Measurements from ENCODE around the gene ZNF100.

ZNF100 gene

DNA sequence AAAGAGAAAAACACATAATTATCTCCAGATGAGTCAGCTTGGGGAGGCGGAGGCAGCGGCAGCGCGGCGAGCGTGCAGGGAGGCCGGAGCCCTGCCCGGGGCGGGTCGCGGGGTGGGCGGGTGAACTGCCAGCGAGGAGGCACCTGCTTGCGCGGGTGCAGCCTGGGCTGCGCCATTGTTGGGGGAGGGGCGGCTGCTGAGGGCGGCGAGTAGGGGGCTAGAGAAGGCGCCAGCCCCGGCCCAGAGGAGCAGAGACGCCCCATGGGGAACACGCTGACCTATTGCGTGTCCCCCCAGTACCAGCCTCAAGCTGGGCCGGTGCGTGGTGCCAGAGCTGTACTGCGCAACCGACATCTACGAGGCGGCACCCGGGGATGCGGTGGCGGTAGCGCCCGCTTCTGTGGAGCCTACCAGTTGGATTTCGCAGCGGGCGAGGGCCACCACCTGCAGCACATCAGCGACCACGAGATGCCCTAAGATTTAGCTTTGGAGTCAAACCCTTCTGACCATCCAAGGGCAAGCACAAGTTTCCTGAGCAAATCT, 16.7 kb downstream of the ZNF100 start:
- H3K27ac ChIP-seq (replicated peaks; ENCODE audit: low read length), result no peak overlapping the region
- H3K4me1 ChIP-seq (ENCODE audit: control insufficient read depth in 2 of 2, insufficient read depth in 1 of 2, low read depth in 1 of 2, low read length in 2 of 2), result no peaks in the 10 kb centered on the region
- H3K27me3 ChIP-seq (ENCODE audit: control insufficient read depth in 3 of 3, insufficient read depth in 3 of 3, low read depth in 1 of 3, low read length in 3 of 3), result no peaks in the 10 kb centered on the region
- no peak overlapping the region for H3K18ac ChIP-seq (ENCODE audit: low read length)
- no peak overlapping the region for H3K4me2 ChIP-seq (ENCODE audit: insufficient read depth, low read length, poor library complexity, severe bottlenecking)
- peaks cover 19 to 98% of the 10 kb centered on the region in 2 donors for H3K36me3 ChIP-seq (replicated peaks in 1 of 2; ENCODE audit: control insufficient read depth in 2 of 2, insufficient read depth in 2 of 2, low read length in 2 of 2)
- no peak overlapping the region for H3K9ac ChIP-seq (ENCODE audit: low read depth, low read length, poor library complexity)
- WGBS, 2 donors (ENCODE audit: extremely low coverage in 2 of 2, insufficient read length in 2 of 2, insufficient replicate concordance in 1 of 2), result no CpG with 5 or more reads among the region's 40 CpGs
- peaks cover 4% of the 10 kb centered on the region for H3K79me1 ChIP-seq (ENCODE audit: low read depth, low read length)
- H3K23ac ChIP-seq (ENCODE audit: low read depth, low read length, poor library complexity), result no peak overlapping the region
- no peak overlapping the region for H3K14ac ChIP-seq (ENCODE audit: low read length)
- H2BK5ac ChIP-seq (ENCODE audit: low read length), result no peak overlapping the region
- H4K91ac ChIP-seq (ENCODE audit: low read depth, low read length, poor library complexity), result no peak overlapping the region
- no peak overlapping the region for H3K4me3 ChIP-seq (ENCODE audit: low read length in 2 of 2)
- no peak overlapping the region for H2AK5ac ChIP-seq (ENCODE audit: low read depth, low read length)
- no peak overlapping the region for H2AFZ ChIP-seq (ENCODE audit: low read length)
- H4K8ac ChIP-seq (ENCODE audit: low read depth, low read length), result no peak overlapping the region
- H2BK120ac ChIP-seq (ENCODE audit: low read depth, low read length), result no peak overlapping the region
- no peak overlapping the region for H2BK15ac ChIP-seq (ENCODE audit: low read length)
- H3K9me3 ChIP-seq (replicated peaks in 1 of 2; ENCODE audit: control insufficient read depth in 2 of 2, insufficient read depth in 1 of 2, low read depth in 1 of 2, low read length in 2 of 2), result peaks cover 2 to 99% of the 10 kb centered on the region in 2 donors
- no peak overlapping the region for H3K4ac ChIP-seq (ENCODE audit: low read length)
- no peak for DNase-seq (ENCODE audit: low spot score)
- H2BK12ac ChIP-seq (ENCODE audit: low read length), result no peak overlapping the region

DNA sequence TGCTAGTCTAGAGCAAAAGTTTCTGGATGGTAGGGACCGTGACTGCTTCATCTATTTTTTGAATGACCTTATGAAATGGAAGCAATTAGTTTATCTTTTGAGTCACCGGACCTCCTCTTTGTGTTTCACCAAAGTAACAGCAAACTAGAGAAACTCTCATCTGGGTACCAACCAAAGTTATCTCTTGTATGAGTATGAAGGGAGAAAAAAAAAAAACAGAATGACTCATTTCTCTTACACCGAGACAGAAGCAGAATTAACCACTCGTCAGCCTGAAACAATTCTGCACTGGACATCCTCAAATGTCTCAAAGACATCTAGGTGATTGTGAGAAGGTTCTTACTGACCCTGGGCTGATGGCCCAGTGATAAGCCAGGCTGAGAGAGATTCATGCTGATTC, 18.3 kb downstream of the ZNF100 start:
- Histone ChIP-seq H3K9me3 (replicated peaks in 1 of 2; ENCODE audit: control insufficient read depth in 2 of 2, insufficient read depth in 1 of 2, low read depth in 1 of 2, low read length in 2 of 2) (peaks cover 2 to 96% of the 10 kb centered on the region in 2 donors), H3K4ac (ENCODE audit: low read length) (no peak overlapping the region), H2BK12ac (ENCODE audit: low read length) (no peak overlapping the region), H3K18ac (ENCODE audit: low read length) (no peak overlapping the region), H3K23ac (ENCODE audit: low read depth, low read length, poor library complexity) (no peak overlapping the region), H2AK5ac (ENCODE audit: low read depth, low read length) (no peak overlapping the region), H3K4me2 (ENCODE audit: insufficient read depth, low read length, poor library complexity, severe bottlenecking) (no peak overlapping the region), H4K8ac (ENCODE audit: low read depth, low read length) (no peak overlapping the region), H2AFZ (ENCODE audit: low read length) (no peak overlapping the region), H2BK15ac (ENCODE audit: low read length) (no peak overlapping the region), H3K79me1 (ENCODE audit: low read depth, low read length) (peaks cover 3% of the 10 kb centered on the region), H3K4me1 (ENCODE audit: control insufficient read depth in 2 of 2, insufficient read depth in 1 of 2, low read depth in 1 of 2, low read length in 2 of 2) (no peaks in the 10 kb centered on the region), H3K9ac (ENCODE audit: low read depth, low read length, poor library complexity) (no peak overlapping the region), H3K14ac (ENCODE audit: low read length) (no peak overlapping the region), H3K27me3 (ENCODE audit: control insufficient read depth in 3 of 3, insufficient read depth in 3 of 3, low read depth in 1 of 3, low read length in 3 of 3) (no peaks in the 10 kb centered on the region), H2BK120ac (ENCODE audit: low read depth, low read length) (no peak overlapping the region), H3K27ac (replicated peaks; ENCODE audit: low read length) (no peak overlapping the region), H4K91ac (ENCODE audit: low read depth, low read length, poor library complexity) (no peak overlapping the region), H2BK5ac (ENCODE audit: low read length) (no peak overlapping the region), H3K4me3 (ENCODE audit: low read length in 2 of 2) (no peak overlapping the region), H3K36me3 (replicated peaks in 1 of 2; ENCODE audit: control insufficient read depth in 2 of 2, insufficient read depth in 2 of 2, low read length in 2 of 2) (peaks cover 19 to 94% of the 10 kb centered on the region in 2 donors)
- DNase-seq (ENCODE audit: low spot score), result no peak
- WGBS, 2 donors (ENCODE audit: extremely low coverage in 2 of 2, insufficient read length in 2 of 2, insufficient replicate concordance in 1 of 2), result no CpG with 5 or more reads among the region's 4 CpGs

DNA sequence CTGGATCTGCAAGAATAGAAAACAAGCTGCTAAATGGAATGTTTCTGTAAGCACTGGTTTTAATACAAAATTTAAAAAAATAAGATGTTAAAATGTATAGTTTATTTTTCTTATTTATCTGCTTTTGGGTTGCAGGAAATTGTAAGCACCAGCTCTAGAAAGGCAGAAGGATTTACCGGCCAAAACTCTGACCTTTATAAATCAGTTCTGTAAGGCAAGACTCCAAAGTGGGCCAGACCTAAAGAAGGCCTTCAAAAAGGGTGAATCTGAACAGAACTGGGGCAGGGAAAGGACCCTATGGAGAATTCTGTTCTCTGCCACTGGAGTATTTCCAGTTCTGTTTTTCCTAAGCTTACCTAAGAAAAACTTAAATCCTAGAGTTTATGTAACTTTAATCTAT, 19.3 kb downstream of the ZNF100 start:
- Histone ChIP-seq H3K79me1 (ENCODE audit: low read depth, low read length) (peaks cover 3% of the 10 kb centered on the region), H3K27ac (replicated peaks; ENCODE audit: low read length) (no peak overlapping the region), H3K4ac (ENCODE audit: low read length) (no peak overlapping the region), H3K9ac (ENCODE audit: low read depth, low read length, poor library complexity) (no peak overlapping the region), H3K14ac (ENCODE audit: low read length) (no peak overlapping the region), H2BK120ac (ENCODE audit: low read depth, low read length) (no peak overlapping the region), H4K91ac (ENCODE audit: low read depth, low read length, poor library complexity) (no peak overlapping the region), H2BK15ac (ENCODE audit: low read length) (no peak overlapping the region), H2BK5ac (ENCODE audit: low read length) (no peak overlapping the region), H3K23ac (ENCODE audit: low read depth, low read length, poor library complexity) (no peak overlapping the region), H3K27me3 (ENCODE audit: control insufficient read depth in 3 of 3, insufficient read depth in 3 of 3, low read depth in 1 of 3, low read length in 3 of 3) (no peaks in the 10 kb centered on the region), H2BK12ac (ENCODE audit: low read length) (no peak overlapping the region), H2AFZ (ENCODE audit: low read length) (no peak overlapping the region), H3K4me1 (ENCODE audit: control insufficient read depth in 2 of 2, insufficient read depth in 1 of 2, low read depth in 1 of 2, low read length in 2 of 2) (no peaks in the 10 kb centered on the region), H3K36me3 (replicated peaks in 1 of 2; ENCODE audit: control insufficient read depth in 2 of 2, insufficient read depth in 2 of 2, low read length in 2 of 2) (peaks cover 16 to 94% of the 10 kb centered on the region in 2 donors), H3K9me3 (replicated peaks in 1 of 2; ENCODE audit: control insufficient read depth in 2 of 2, insufficient read depth in 1 of 2, low read depth in 1 of 2, low read length in 2 of 2) (peaks cover 2 to 94% of the 10 kb centered on the region in 2 donors), H4K8ac (ENCODE audit: low read depth, low read length) (no peak overlapping the region), H3K4me3 (ENCODE audit: low read length in 2 of 2) (no peak overlapping the region), H3K18ac (ENCODE audit: low read length) (no peak overlapping the region), H3K4me2 (ENCODE audit: insufficient read depth, low read length, poor library complexity, severe bottlenecking) (no peak overlapping the region), H2AK5ac (ENCODE audit: low read depth, low read length) (no peak overlapping the region)
- DNase-seq (ENCODE audit: low spot score), result no peak
- WGBS, 2 donors (ENCODE audit: extremely low coverage in 2 of 2, insufficient read length in 2 of 2, insufficient replicate concordance in 1 of 2), result no CpG with 5 or more reads among the region's 1 CpG

DNA sequence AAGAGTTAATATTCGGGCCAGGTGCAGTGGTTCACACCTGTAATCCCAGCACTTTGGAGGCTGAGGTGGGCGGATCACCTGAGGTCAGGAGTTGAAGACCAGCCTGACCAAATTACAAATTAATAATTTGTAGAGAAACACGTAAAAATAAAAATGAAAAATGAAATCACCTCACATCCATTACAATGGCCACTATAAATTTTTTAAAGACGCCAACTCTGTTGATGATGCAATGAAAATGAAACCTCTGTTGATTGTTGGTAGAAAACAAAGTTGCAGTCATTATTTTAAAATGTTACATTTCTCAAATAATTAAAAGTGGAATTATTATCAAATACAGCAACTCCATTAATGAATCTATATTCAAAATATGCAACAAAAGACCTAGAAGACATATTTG, 26.8 kb downstream of the ZNF100 start:
- DNase-seq (ENCODE audit: low spot score), result no peak
- Histone ChIP-seq H3K9me3 (replicated peaks in 1 of 2; ENCODE audit: control insufficient read depth in 2 of 2, insufficient read depth in 1 of 2, low read depth in 1 of 2, low read length in 2 of 2) (peaks cover 2 to 84% of the 10 kb centered on the region in 2 donors), H3K18ac (ENCODE audit: low read length) (no peak overlapping the region), H3K14ac (ENCODE audit: low read length) (no peak overlapping the region), H3K4me1 (ENCODE audit: control insufficient read depth in 2 of 2, insufficient read depth in 1 of 2, low read depth in 1 of 2, low read length in 2 of 2) (no peaks in the 10 kb centered on the region), H3K4me2 (ENCODE audit: insufficient read depth, low read length, poor library complexity, severe bottlenecking) (no peak overlapping the region), H3K23ac (ENCODE audit: low read depth, low read length, poor library complexity) (no peak overlapping the region), H2BK5ac (ENCODE audit: low read length) (no peak overlapping the region), H2BK15ac (ENCODE audit: low read length) (no peak overlapping the region), H3K79me1 (ENCODE audit: low read depth, low read length) (no peaks in the 10 kb centered on the region), H2BK12ac (ENCODE audit: low read length) (no peak overlapping the region), H3K36me3 (replicated peaks in 1 of 2; ENCODE audit: control insufficient read depth in 2 of 2, insufficient read depth in 2 of 2, low read length in 2 of 2) (peaks cover 11 to 96% of the 10 kb centered on the region in 2 donors), H3K4me3 (ENCODE audit: low read length in 2 of 2) (no peak overlapping the region), H3K27me3 (ENCODE audit: control insufficient read depth in 3 of 3, insufficient read depth in 3 of 3, low read depth in 1 of 3, low read length in 3 of 3) (no peaks in the 10 kb centered on the region), H3K4ac (ENCODE audit: low read length) (no peak overlapping the region), H2BK120ac (ENCODE audit: low read depth, low read length) (no peak overlapping the region), H3K9ac (ENCODE audit: low read depth, low read length, poor library complexity) (no peak overlapping the region), H4K8ac (ENCODE audit: low read depth, low read length) (no peak overlapping the region), H2AK5ac (ENCODE audit: low read depth, low read length) (no peak overlapping the region), H2AFZ (ENCODE audit: low read length) (no peak overlapping the region), H3K27ac (replicated peaks; ENCODE audit: low read length) (no peak overlapping the region), H4K91ac (ENCODE audit: low read depth, low read length, poor library complexity) (no peak overlapping the region)
- no CpG with 5 or more reads among the region's 4 CpGs for WGBS, 2 donors (ENCODE audit: extremely low coverage in 2 of 2, insufficient read length in 2 of 2, insufficient replicate concordance in 1 of 2)

Data from neuronal stem cell (in vitro differentiated cells).